NCI-H146 treated with DMSO at 0.1 percent for 48 hours (cell line): Measurements from ENCODE around the gene DDX25.
"Not testable (repeated sequence)": the region's sequence is repeated elsewhere in the genome, so short reads cannot be mapped to it uniquely, and the experiment has no call there.

Experiments
- DNase-seq: peaks from one replicate; lab custom pipeline; 2025; ENCODE audit not compliant: unreplicated experiment; lab: John Stamatoyannopoulos, UW

Gene DDX25

GRCh38 chr11:125902927-125903710 is 1.2 kb upstream of the DDX25 start, which contains the start of gene PUS3:
Gene PUS3 (minus strand): TSS chr11:125903206. CDS start chr11:125896284, 6,922 bp downstream.
- DNase-seq, result peak; percentile 83

DNA sequence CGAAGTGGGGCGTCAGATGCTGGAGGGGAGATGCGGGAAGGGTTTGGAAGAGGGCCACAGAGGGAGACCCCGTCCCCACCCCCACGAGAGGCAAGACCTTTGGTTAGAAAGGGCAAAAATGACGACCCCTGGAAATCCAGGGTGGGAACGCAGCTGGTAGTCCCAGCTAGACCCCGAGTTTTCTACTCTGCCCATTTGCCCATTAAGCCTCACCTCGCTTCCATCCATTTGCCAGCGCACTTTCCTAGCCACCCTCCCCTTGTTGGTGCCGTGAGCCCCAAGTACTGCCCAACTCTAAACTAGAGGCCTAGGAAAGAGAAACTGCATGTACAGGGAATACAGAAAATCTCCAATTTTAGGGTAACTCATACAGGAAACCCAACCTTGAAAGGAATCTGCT is 370 bp downstream of the DDX25 start:
- DNase-seq, result no peak

DNA sequence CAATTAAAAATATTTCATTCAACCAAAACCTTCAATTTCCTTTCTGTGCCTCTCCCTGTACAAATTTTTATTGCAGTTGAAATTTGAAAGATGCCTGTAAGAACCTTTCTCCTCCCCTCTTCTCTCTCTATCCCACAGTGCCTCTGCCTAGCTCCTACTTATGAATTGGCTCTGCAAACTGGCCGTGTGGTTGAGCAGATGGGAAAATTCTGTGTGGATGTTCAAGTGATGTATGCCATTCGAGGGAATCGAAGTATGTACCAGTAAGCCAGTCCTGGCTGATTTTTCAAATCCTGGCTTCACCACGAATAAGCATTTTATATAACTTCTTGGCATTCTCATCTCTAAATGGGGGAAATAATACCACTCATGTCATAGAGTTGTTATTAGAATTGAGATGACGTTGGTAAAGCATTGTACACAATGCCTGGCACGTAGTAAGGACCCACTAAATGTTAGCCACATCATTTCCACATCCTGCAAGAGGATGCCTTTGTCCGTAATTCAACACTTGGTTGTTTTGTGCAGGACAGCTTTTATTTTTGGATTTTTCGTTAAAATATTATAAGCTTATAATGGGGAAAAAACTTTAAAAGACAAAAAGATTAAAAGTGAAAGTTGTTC is 6.0 kb downstream of the DDX25 start:
- DNase-seq, result no peak

DNA sequence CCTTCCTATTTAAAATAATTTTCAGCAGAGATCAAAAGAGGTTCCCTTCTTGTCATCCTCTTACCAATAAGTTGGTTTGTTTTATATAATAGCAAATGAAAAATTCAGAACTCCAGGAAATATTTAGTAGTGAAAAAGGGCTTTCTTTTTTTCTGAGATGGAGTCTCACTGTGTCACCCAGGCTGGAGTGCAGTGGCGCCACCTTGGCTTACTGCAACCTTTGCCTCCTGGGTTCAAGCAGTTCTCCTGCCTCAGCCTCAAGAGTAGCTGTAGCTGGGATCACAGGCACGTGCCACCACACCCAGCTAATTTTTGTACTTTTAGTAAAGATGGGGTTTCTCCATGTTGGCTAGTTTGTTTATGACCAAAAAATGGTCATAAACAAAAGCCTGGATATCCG is 10.3 kb downstream of the DDX25 start:
- DNase-seq, result not testable (repeated sequence)

GRCh38 chr11:125916683-125917347 is 12.5 kb downstream of the DDX25 start:
- DNase-seq, result no peak

DNA sequence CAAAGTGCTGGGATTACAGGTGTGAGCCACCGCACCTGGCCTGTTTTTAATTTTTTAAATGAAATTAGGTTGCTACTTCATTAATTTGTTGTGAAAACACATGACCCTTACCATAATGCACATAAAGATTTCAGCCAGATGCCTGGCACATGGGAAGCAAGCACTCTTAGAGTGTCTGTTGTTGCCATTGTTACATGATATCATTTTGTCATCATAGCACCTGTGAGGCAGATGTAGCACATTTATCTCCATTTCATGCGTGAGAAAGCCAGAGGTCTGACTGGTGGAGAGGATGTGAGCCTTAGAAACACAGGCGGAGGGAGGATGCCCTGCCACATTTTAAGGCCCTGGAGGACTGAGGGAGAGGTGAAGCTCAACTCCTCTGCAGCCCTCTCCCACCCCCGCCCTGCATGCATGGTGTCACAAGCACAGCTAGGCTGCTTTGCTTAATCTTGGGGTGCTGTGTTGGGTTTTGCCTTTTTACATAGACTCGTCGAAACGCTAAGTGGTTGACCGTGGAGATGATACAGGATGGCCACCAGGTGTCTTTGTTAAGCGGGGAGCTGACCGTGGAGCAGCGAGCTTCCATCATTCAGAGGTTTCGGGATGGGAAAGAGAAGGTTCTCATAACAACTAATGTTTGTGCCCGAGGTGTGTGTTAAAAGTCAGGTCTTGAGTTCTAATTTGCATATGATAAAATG is 14.0 kb downstream of the DDX25 start:
- no peak for DNase-seq

GRCh38 chr11:125921042-125921441 is 16.7 kb downstream of the DDX25 start:
- DNase-seq, result no peak

- DNase-seq, result no peak
Observed at GRCh38 chr11:125922156-125922555, 17.8 kb downstream of the DDX25 start.

DNA sequence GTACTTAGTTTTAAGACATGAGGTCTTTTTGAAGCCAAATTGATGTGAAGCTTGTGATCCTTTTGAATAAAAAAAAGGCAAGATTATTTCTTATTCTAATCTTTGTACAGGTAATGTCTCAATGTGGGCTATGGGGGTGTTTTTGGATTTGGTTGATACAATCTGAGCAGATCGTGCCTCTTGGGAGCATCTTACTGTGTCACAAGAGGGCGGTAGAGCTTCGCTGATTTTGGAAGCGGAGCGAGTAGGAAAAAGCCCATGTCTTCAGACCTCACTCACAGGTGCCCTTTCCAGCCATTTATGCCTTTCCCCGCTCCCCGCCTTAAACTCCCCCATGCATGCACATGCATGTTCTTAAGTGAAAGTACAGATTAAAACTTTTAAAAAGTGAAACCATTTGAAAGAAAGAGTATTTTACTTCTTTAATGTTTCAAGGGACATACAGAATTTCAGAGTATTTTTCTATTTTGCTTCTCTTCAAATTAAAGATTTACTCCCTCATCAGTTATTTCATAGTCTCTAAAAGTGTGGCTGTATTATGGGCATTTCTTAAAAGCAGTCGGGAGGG is 18.8 kb downstream of the DDX25 start:
- peak; percentile 27 for DNase-seq

GRCh38 chr11:125923633-125924032 is 19.3 kb downstream of the DDX25 start:
- no peak for DNase-seq

DNA sequence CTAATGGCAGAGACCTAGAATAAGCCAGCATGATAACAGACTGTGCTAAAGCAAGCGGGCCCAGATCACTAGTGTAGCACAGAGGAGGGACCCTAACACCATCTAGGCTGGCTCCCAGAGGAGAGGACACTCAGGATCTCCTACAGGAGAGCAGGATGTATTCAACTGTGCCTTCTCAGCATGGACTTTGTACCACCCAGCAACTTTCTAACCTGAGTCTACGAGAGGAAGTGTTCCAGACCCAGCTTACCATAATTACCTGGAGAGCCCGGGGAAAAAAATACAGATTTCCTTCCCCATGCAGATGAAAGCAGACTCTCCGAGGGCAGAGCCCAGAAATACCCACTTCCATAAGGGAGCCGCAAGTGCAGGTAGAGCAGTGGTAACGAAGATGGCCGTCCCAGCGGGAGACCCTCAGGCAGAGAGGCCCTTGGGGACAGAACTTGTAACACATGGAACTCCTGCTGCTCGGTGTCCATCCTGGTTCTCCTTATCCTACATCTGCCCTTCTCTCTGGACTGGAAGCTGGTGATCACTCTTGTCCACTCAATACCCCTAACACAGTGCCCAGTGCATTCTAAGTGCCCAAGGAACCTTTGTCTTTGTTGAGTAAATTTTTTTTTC is 20.2 kb downstream of the DDX25 start:
- DNase-seq, result no peak

- DNase-seq, result no peak
Observed at GRCh38 chr11:125925247-125925740, 21.0 kb downstream of the DDX25 start.

DNA sequence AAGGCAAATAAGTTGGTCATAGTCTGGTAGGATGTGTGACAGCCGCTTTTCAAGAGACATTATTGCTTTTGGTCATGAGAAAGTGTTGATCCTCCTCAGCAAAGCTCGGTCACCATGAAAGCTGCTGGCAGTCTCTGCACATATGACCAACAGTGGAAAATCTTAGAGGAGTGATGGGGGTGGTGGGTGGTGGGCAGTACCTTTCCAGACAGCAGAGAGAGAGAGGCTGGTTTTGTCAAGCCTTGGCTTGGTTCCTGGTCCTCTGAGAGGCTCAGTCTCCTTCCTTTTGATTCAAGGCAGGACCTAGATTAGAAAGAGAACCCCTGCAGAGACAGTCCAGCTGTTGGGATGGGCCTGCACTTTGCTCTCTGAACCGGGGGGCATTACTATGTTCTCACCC is 21.5 kb downstream of the DDX25 start:
- no peak for DNase-seq

DNA sequence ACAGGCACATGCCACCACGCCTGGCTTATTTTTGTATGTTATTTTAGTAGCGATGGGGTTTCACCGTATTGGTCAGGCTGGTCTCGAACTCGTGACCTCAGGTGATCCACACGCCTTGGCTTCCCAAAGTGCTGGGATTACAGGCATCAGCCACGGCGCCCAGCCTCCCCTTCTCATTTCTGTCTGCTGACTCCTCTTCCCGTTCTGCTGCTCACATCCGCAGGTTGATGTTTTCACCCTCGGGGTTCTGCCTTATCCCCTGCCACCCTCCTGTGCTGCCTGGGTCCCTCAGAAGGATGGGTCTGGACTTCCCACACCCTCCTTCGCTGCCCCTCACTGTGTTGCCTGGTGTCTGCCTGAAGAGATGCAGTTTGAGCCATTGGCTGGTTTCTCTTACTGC is 22.4 kb downstream of the DDX25 start:
- no peak for DNase-seq

GRCh38 chr11:125929445-125930075 is 25.3 kb downstream of the DDX25 start:
- no peak for DNase-seq

DNA sequence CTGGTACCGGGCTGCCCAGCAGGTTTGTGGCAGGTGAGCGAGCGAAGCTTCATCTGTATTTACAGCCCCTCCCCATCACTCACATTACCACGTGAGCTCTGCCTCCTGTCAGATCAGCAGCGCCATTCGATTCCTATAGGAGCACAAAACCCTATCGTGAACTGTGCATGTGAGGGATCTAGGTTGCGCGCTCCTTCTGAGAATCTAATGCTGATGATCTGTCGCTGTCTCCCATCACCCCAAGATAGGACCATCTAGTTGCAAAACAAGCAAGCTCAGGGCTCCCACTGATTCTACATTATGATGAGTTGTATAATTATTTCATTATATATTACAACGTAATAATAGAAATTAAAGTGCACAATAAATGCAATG is 25.8 kb downstream of the DDX25 start:
- no peak for DNase-seq

DNA sequence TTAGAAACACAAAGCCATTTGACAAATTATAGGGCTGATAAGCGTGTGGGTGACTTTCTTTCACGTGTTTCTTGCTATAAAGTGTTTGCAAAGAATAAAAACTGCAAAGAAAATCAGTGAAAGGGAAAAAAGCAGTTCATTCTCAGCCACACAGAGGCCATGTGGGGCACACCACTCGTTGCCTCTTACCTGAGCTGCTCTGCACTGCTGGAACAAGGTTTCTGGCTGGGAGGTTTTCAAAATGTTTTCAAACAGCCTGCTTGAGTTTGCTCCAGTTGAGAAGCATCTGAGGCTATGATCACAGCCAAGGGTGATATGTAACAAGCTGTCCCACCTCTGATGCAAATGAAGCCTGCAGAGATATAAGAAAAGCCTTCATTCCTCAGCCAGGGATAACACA is 26.8 kb downstream of the DDX25 start:
- no peak for DNase-seq

- no peak for DNase-seq
Observed at GRCh38 chr11:125931668-125932067, 27.4 kb downstream of the DDX25 start.

DNA sequence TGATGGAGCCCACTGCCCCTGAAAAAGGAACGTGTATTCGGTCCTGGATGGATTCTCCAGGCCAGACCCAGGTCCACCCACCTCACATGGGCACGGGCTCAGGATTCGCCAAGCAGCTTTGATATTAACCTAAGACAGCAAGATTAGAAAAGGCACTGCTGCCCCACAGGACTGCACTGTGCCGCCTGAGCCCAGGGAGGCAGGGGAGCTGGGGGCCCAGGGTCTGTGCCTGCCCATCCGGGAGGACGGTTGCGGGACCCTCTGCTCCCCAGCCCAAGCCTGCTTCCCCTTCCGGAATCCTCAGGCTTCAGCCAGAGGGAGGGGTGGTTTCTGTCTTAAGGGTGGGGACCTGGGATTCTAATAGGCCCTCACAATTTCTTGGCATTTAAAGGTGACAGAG is 28.0 kb downstream of the DDX25 start:
- no peak for DNase-seq
